ENCODE data around the gene SULF2. TPM values are rescaled to one million over a fixed set of nuclear protein-coding genes. Genes with fewer than 3 reads are reported as not detected.

The SULF2 gene
- total RNA-seq, 3 donors from 2014 or later, result 36.3 to 62.5 (median 58.0) TPM

DNA sequence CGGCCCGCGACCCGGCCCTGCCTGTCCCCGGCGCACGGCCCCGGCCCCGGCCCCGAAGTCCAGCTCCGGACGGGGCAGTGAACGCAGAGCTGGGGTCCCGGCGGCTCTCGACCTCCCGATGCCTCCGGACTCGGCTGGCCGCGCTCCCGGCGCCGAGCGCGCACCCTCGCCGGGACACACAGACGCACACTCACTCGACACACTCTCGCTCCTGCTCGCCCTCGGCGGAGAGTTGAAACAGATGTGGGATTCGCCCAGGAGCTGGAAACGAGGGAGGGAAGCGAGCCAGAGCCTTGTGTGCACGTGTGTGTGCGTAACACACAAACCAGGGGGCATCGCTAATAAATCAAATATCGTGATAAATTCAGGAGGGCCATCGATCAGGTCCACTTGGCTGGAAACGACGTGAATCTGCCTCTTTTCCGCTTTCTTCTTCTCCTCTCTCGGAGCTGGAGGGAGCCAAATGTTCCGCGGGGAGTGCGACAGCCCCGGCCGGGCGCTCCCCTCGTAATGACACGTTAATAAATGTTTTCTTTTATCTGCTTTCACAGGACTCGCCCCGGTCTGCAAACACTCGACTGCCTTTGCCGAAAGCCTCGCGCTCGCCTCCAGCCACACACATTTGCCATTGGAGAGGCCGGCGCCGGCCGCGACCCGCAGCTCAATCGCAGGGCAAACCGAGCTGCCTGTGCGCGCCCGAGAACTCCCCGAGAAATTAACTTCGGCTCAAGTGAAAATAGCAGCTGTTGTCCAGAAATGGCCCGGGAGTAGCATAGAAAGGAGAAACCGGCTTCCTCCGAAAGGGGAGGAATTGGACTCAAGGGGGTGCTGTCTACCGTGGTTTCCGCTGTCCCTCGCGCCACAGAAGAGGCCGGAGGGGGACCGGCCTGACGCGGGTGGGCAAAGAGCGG is 828 bp upstream of the SULF2 start:
- peak overlapping the region; percentile 84 to 93 for H3K27ac ChIP-seq
- peak in 1 of 2 donors; percentile 54 for DNase-seq (ENCODE audit: low spot score in 2 of 2)

DNA sequence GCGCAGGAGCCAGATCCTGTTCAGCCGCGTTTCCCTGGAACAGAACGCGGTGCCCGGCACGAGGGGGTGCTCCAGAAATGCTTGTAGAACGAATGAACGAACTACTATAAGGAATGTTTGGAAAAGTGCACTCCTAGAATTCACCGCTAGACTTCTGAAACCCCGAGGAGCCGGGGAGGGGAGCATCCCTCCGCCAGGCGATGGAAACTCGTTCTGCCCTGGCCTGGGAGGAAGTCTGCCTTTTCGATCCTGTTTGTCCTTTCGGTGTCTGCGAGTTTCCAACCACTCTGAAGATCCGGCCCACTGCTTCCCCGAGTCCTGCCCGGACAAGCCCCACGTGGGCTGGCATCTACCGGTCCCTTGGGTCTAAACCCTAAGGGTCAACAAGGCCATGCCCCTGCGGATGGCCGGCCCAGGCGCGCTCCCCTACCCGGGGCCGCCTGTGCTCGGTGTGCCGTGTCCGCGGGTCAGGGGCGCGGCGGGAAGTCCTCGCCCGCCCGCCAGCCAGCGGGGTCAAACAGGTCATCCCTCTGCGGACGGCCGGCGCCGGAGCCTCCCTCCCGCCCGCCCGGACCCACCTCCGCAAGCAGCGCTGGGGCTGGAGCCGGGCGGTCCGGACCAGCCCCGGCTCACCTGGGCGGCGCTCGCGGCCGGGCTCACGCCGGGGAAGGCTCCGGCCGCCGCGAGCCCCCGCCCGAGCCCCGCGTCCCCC is 526 bp downstream of the SULF2 start:
- no peak for DNase-seq (ENCODE audit: low spot score in 2 of 2)
- no peaks in the 10 kb centered on the region for H3K27me3 ChIP-seq
- TF ChIP-seq POLR2A (IDR thresholded peaks at IDR 0.05) (no peak), POLR2AphosphoS5 (IDR thresholded peaks at IDR 0.05) (no peak)
- TF ChIP-seq, protein P1, sequence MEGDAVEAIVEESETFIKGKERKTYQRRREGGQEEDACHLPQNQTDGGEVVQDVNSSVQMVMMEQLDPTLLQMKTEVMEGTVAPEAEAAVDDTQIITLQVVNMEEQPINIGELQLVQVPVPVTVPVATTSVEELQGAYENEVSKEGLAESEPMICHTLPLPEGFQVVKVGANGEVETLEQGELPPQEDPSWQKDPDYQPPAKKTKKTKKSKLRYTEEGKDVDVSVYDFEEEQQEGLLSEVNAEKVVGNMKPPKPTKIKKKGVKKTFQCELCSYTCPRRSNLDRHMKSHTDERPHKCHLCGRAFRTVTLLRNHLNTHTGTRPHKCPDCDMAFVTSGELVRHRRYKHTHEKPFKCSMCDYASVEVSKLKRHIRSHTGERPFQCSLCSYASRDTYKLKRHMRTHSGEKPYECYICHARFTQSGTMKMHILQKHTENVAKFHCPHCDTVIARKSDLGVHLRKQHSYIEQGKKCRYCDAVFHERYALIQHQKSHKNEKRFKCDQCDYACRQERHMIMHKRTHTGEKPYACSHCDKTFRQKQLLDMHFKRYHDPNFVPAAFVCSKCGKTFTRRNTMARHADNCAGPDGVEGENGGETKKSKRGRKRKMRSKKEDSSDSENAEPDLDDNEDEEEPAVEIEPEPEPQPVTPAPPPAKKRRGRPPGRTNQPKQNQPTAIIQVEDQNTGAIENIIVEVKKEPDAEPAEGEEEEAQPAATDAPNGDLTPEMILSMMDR (IDR thresholded peaks at IDR 0.05), result peak; percentile 18 to 50 (median 28)
- no peaks in the 10 kb centered on the region for H3K9me3 ChIP-seq
- peaks cover 6 to 7% of the 10 kb centered on the region in 2 donors for H3K4me1 ChIP-seq
- intact Hi-C loops (cut with DNase I; ENCODE audit: low total_unique reads), result no loop called here
- H3K36me3 ChIP-seq, result no peaks in the 10 kb centered on the region
- peak overlapping the region; percentile 48 to 93 for H3K27ac ChIP-seq
- H3K4me3 ChIP-seq, result peak overlapping the region; percentile 49 to 81 (median 56)

More for the DNA sequence above, 828 bp upstream of the SULF2 start:
- H3K36me3 ChIP-seq, result no peaks in the 10 kb centered on the region
- H3K9me3 ChIP-seq, result no peaks in the 10 kb centered on the region
- intact Hi-C loops (cut with DNase I; ENCODE audit: low total_unique reads), result no loop called here
- peak overlapping the region; percentile 49 to 81 (median 56) for H3K4me3 ChIP-seq
- no peaks in the 10 kb centered on the region for H3K27me3 ChIP-seq
- H3K4me1 ChIP-seq, result peaks cover 6 to 11% of the 10 kb centered on the region in 2 donors
- no peak for TF ChIP-seq POLR2A (IDR thresholded peaks at IDR 0.05)
- TF ChIP-seq, protein P1 (IDR thresholded peaks at IDR 0.05), result peak; percentile 47 to 81 (median 71)

DNA sequence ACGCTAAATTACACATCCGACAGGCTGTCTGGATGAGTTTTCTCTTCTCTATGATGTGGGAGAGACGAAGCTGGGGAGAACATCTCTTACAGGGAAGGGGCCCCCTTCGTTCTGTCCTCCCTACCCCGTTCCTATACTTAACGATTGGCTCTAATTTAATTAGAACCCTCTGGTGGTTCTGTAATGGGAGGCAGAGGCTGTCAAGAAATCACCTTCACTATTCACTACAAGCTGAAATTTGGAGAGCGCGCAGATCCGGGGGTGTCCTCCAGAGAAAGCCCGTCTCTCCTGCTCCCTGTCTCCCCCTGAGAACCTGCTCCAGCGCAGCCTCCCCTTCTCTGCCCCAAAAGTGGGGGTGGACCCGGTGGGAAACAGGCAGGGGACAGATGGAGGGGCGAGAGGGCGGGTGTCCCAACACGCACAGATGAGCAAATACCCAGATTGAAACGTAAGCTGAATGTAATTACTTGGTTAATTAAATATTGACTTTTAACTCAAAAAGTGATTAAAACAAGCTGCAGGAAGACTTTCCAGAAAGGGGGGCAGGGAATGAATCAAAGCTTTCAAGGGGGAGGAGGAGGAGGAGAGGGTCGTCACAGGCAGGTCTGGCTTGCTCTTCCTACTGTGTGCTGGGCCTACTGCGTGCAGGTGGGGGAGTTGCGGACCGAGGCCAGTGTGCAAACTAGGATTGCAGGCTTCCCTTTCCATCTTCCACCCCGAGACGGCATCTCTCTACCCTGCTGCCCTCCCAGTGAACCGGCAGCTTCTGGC is 1.3 kb downstream of the SULF2 start:
- peak overlapping the region; percentile 49 to 81 (median 56) for H3K4me3 ChIP-seq
- H3K27me3 ChIP-seq, result no peaks in the 10 kb centered on the region
- peaks cover 6 to 7% of the 10 kb centered on the region in 2 donors for H3K4me1 ChIP-seq
- intact Hi-C loops (cut with DNase I; ENCODE audit: low total_unique reads), result no loop called here
- no peaks in the 10 kb centered on the region for H3K36me3 ChIP-seq
- TF ChIP-seq, protein P1 (IDR thresholded peaks at IDR 0.05), result no peak
- TF ChIP-seq POLR2A (IDR thresholded peaks at IDR 0.05) (no peak), POLR2AphosphoS5 (IDR thresholded peaks at IDR 0.05) (no peak)
- DNase-seq (ENCODE audit: low spot score in 2 of 2), result no peak
- H3K9me3 ChIP-seq, result no peaks in the 10 kb centered on the region
- peak overlapping the region in 1 of 2 donors; percentile 93 for H3K27ac ChIP-seq

DNA sequence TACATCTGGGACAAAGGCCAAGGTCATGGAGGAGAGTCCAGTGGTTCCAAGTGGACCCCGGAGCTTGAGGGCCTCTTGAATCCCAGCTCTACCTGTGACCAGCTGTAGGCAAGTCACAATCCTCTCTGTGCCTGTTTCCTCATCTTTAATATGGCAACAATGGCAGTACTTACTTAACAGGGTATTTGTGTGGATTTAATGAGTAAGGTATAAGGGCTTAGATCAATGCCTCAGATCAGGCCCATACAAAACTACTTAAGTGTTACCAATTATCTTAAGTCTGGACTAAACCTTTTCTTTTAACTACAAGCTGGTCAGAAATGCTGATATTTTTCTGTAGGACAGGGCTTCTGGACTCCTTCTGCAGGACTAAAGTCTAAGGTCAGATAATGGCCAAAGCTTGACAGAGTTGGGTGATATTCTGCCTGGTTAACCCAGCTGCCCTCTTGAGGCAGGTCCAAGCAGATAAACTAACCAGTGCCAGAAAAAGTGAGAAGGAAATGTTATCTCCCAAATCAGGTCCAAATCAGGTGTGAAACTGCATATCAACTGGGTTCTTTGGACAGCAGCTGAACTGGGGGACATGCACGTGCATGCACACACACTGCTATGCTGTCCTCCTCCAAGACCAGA is 2.2 kb downstream of the SULF2 start:
- Histone ChIP-seq H3K4me3 (no peak overlapping the region), H3K27me3 (no peaks in the 10 kb centered on the region), H3K27ac (no peak overlapping the region), H3K9me3 (no peaks in the 10 kb centered on the region), H3K36me3 (no peaks in the 10 kb centered on the region), H3K4me1 (peaks cover 6 to 7% of the 10 kb centered on the region in 2 donors)
- intact Hi-C loops (cut with DNase I; ENCODE audit: low total_unique reads), result no loop called here
- DNase-seq (ENCODE audit: low spot score in 2 of 2), result no peak
- TF ChIP-seq, protein P1 (IDR thresholded peaks at IDR 0.05), result no peak
- TF ChIP-seq POLR2A (IDR thresholded peaks at IDR 0.05) (no peak), POLR2AphosphoS5 (IDR thresholded peaks at IDR 0.05) (no peak)
